ENCODE measurements around the gene CXCR1.
"Not testable (repeated sequence)": the region's sequence is repeated elsewhere in the genome, so short reads cannot be mapped to it uniquely, and the experiment has no call there.

Gene CXCR1

GRCh38 chr2:218180467-218181114 lies 13.8 kb upstream of the CXCR1 start:
- DNase-seq (ENCODE audit: extremely low read depth, low read depth) = no peak

GRCh38 chr2:218179782-218180181 lies 13.0 kb upstream of the CXCR1 start:
- no peak for DNase-seq (ENCODE audit: extremely low read depth, low read depth)
- TF ChIP-seq, protein P1, sequence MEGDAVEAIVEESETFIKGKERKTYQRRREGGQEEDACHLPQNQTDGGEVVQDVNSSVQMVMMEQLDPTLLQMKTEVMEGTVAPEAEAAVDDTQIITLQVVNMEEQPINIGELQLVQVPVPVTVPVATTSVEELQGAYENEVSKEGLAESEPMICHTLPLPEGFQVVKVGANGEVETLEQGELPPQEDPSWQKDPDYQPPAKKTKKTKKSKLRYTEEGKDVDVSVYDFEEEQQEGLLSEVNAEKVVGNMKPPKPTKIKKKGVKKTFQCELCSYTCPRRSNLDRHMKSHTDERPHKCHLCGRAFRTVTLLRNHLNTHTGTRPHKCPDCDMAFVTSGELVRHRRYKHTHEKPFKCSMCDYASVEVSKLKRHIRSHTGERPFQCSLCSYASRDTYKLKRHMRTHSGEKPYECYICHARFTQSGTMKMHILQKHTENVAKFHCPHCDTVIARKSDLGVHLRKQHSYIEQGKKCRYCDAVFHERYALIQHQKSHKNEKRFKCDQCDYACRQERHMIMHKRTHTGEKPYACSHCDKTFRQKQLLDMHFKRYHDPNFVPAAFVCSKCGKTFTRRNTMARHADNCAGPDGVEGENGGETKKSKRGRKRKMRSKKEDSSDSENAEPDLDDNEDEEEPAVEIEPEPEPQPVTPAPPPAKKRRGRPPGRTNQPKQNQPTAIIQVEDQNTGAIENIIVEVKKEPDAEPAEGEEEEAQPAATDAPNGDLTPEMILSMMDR (IDR thresholded peaks at IDR 0.05; ENCODE audit: low read depth, low read length) = no peak

More at GRCh38 chr2:218180467-218181114, 13.8 kb upstream of the CXCR1 start:
- TF ChIP-seq, protein P1 (IDR thresholded peaks at IDR 0.05; ENCODE audit: low read depth, low read length) = no peak

- DNase-seq (ENCODE audit: extremely low read depth, low read depth) = no peak
Measured at GRCh38 chr2:218172845-218173244, 6.1 kb upstream of the CXCR1 start.

DNA sequence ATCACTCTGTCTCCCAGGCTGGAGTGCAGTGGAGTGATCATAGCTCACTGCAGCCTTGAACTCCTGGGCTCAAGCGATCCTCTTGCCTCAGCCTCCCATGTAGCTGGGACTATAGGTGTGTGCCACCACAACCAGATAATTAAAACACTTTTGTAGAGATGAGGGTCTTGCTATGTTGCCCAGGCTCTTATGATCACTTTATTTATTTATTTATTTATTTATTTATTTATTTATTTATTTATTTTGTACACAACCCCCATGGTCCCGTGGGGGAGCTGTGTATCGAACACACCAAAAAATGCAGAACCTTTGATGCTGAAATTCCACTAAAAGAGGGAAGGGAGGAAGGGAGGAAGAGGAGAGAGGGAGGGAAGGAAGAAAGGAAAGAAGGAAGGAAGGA lies 5.0 kb upstream of the CXCR1 start:
- DNase-seq (ENCODE audit: extremely low read depth, low read depth) = not testable (repeated sequence)

More at GRCh38 chr2:218172845-218173244, 6.1 kb upstream of the CXCR1 start:
- TF ChIP-seq, protein P1 (IDR thresholded peaks at IDR 0.05; ENCODE audit: low read depth, low read length) = no peak

DNA sequence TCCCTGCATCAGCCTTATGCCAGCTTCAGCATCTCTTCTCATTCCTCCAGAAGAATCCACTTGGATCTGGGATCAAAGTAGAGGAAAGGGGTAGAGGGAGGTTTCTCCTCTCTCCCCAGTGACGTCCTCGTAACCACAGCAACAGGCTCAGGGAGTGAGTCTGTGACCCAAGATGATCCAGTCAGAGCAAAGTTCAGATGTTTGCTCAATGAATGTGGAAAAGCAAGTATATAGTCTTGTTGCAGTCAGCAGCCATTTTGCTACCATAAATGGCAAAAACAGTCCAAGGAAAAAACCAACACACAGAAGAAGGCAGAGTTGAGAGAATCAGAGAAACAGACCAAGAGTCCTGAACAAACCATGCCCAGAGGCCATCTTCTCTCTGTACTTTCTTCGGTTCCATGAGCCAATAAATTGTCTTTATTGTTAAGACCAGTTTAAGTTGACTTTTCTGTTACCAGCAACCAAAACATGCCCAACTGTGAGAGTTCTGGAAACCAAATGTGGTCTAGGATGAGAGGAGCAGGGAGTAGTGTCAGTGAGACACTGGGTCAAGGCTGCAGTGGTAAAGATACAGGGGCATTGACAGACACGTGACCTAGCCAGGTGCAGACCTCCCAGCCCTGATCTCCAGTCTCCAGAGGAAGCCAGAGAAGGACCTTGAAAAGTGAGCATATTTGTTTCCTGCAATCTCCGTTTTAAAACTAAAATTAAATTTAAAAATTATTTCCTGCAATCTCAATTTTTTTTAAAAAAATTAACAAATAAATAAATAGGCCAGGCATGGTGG lies 3.2 kb upstream of the CXCR1 start:
- DNase-seq (ENCODE audit: extremely low read depth, low read depth) = no peak
- TF ChIP-seq, protein P1 (IDR thresholded peaks at IDR 0.05; ENCODE audit: low read depth, low read length) = no peak

GRCh38 chr2:218168635-218169462 lies 2.1 kb upstream of the CXCR1 start:
- TF ChIP-seq, protein P1 (IDR thresholded peaks at IDR 0.05; ENCODE audit: low read depth, low read length) = peak; percentile 62
- DNase-seq (ENCODE audit: extremely low read depth, low read depth) = no peak

GRCh38 chr2:218168016-218168415 lies 1.3 kb upstream of the CXCR1 start:
- TF ChIP-seq, protein P1 (IDR thresholded peaks at IDR 0.05; ENCODE audit: low read depth, low read length) = no peak
- DNase-seq (ENCODE audit: extremely low read depth, low read depth) = no peak

Measured in AG09319 (cell line).